K562 (cell line): ENCODE results near the gene METTL8. TPM values are rescaled to one million over a fixed set of nuclear protein-coding genes. Genes with fewer than 3 reads are reported as not detected.

Experiments used
- BRD9 ChIP-seq: fragments of 450-650 bp; IDR thresholded peaks from 2 replicates; pipeline ENCODE4 v1.6.1; 2018; ENCODE audit warnings: low read depth; ENCODE audit not compliant: partially characterized antibody
- CEBPG ChIP-seq, 3 experiments: fragments of 200-800 bp in 1 of 3; sonication (Bioruptor generic) in 1 of 3; sonication (generic) in 1 of 3; formaldehyde crosslinking in 1 of 3; IDR thresholded peaks in 2 of 3; conservative IDR thresholded peaks in 1 of 3; 2 replicates each; pipeline versions ENCODE4 v1.6.1 to v1.8.0; 2016 to 2022; ENCODE audit warnings: missing compliant biosample characterization in 2 of 3, missing genetic modification characterization in 2 of 3, mild to moderate bottlenecking in 1 of 3, missing genetic modification reagents in 1 of 3
- CHD7 ChIP-seq: fragments of 200-600 bp; sonication (generic); IDR thresholded peaks from one replicate; pipeline ENCODE4 v1.6.1; 2012; ENCODE audit warnings: mild to moderate bottlenecking, low read depth, low read length, inconsistent platforms
- MAX ChIP-seq: sonication (generic); formaldehyde crosslinking; IDR thresholded peaks from 2 replicates; pipeline ENCODE4 v1.9.0; 2022; ENCODE audit warnings: mild to moderate bottlenecking, missing genetic modification reagents
- PATZ1 ChIP-seq: fragments of 250-450 bp; sonication (Bioruptor Pico); IDR thresholded peaks from 2 replicates; pipeline ENCODE4 v1.5.0; 2020; ENCODE audit warnings: mild to moderate bottlenecking, borderline replicate concordance
- RBBP5 ChIP-seq: fragments of 200-600 bp; sonication (generic); IDR thresholded peaks from 2 replicates; pipeline ENCODE4 v1.6.1; 2012; ENCODE audit warnings: borderline replicate concordance, mild to moderate bottlenecking, low read length, control low read depth, inconsistent platforms; ENCODE audit not compliant: insufficient read depth, poor library complexity, severe bottlenecking
- SAFB2 ChIP-seq: fragments of 200-400 bp; formaldehyde crosslinking; IDR thresholded peaks from 2 replicates; pipeline ENCODE4 v1.6.1; 2018; ENCODE audit warnings: borderline replicate concordance, low read length, low read depth, moderate library complexity; ENCODE audit not compliant: severe bottlenecking
- SIN3B ChIP-seq: fragments of 450-650 bp; IDR thresholded peaks from 2 replicates; pipeline ENCODE4 v1.6.1; 2017; ENCODE audit warnings: low read depth, mild to moderate bottlenecking, moderate library complexity
- ZNF395 ChIP-seq: fragments of 200-800 bp; sonication (Bioruptor generic); IDR thresholded peaks from 2 replicates; pipeline ENCODE4 v1.6.1; 2017; ENCODE audit warnings: missing genetic modification characterization, missing compliant biosample characterization
- polyA plus RNA-seq, 8 experiments: library from polyadenylated mRNA; depleted of rRNA in 4 of 8; stranded (reverse) in 5 of 8; unstranded in 3 of 8; fragments of >200 nt; fragmentation: Nextera tagmentation in 2 of 8; fragmentation: Illumina TruSeq in 1 of 8; extraction: Ambion mirVana in 2 of 8; extraction: Trizol in 1 of 8; gene quantifications; 2 replicates each; pipeline versions ENCODE4 v1.2.1 to v1.2.3, GENCODE V29; 2011 to 2014; ENCODE audit warnings: inconsistent platforms in 1 of 8, missing spikeins in 1 of 8
- total RNA-seq, 7 experiments: library from RNA; depleted of rRNA in 6 of 7; stranded (reverse); fragments of >200 nt in 6 of 7; fragmentation: Illumina TruSeq in 2 of 7; extraction: Trizol in 2 of 7; gene quantifications; 2 replicates each; pipeline versions ENCODE4 v1.2.1 to v1.2.3, GENCODE V29; 2011 to 2021; ENCODE audit warnings: low replicate concordance in 1 of 7

The METTL8 gene
- total and polyA plus RNA-seq, 9 of the 15 experiments (the other 6 are each of a cell fraction or from before 2014, with no cell fraction given): 12.9 to 52.6 (median 33.7) TPM

- TF ChIP-seq PATZ1 (CRISPR knock-in tag): no peak
- peak; percentile 78 for TF ChIP-seq BRD9
- no peak for TF ChIP-seq SIN3B
- peak; percentile 66 for TF ChIP-seq CEBPG (CRISPR knock-in tag; IDR thresholded peaks at IDR 0.05)
- peak in 1 of 2 experiments; percentile 58; a peak in 3 of 4 replicates for TF ChIP-seq CEBPG (tag; conservative IDR thresholded peaks at IDR 0.05 in 1 of 2, IDR thresholded peaks at IDR 0.05 in 1 of 2)
- TF ChIP-seq SAFB2: no peak
- peak; percentile 96 for TF ChIP-seq MAX
- TF ChIP-seq CHD7: no peak
- peak; percentile 63 for TF ChIP-seq ZNF395 (CRISPR knock-in tag)
- TF ChIP-seq RBBP5: no peak
These were observed 624 bp downstream of the METTL8 start (continued) for GRCh38 chr2:171432969-171433762.
